Measurements from ENCODE around the gene DPH1. TPM values are rescaled to one million over a fixed set of nuclear protein-coding genes. Genes with fewer than 3 reads are reported as not detected.

DPH1 gene
- total and polyA plus RNA-seq, 7 experiments from 2014 or later = 32.9 to 124 (median 85.9) TPM

- Histone ChIP-seq H3K4me3 (ENCODE audit: low read length) (no peak overlapping the region), H3K36me3 (ENCODE audit: control insufficient read depth in 2 of 3, insufficient read depth in 3 of 3, low read length in 3 of 3) (peaks cover 0 to 67% (median 21%) of the 10 kb centered on the region in 3 experiments), H3K27ac (ENCODE audit: low read depth, low read length) (no peak overlapping the region), H3K4me1 (ENCODE audit: control insufficient read depth in 2 of 2, insufficient read depth in 2 of 2, low read length in 2 of 2) (peaks cover 8 to 16% of the 10 kb centered on the region in 2 donors), H3K27me3 (ENCODE audit: control insufficient read depth in 2 of 2, insufficient read depth in 2 of 2, low read length in 2 of 2) (no peaks in the 10 kb centered on the region), H3K9me3 (ENCODE audit: control insufficient read depth in 2 of 3, low read length in 3 of 3) (no peaks in the 10 kb centered on the region)
- H3K4me1 Mint-ChIP-seq = peaks cover 9 to 29% (median 22%) of the 10 kb centered on the region in 7 donors
- POLR2A ChIA-PET = interaction anchor here (0.5 to 1.6 kb wide), 4 partner anchors 10 to 355 kb away, joined by 3 to 4 read pairs (median 4); partner anchors contain the start of gene HIC1
- H3K27ac Mint-ChIP-seq = peak overlapping the region in 6 of 9 donors; percentile 51 to 99 (median 84)
- DNase-seq (no peak), ATAC-seq (no peak)
- intact Hi-C loops (cut with micrococcal nuclease) = loop anchor here (2.0 to 5.0 kb wide), 10 partner anchors 16 to 584 kb away; partner anchors contain the start of genes CRK (in 1 of the 2), INPP5K (in 1 of the 2), MNT (in 1 of the 2) and PITPNA (in 1 of the 2)
- H3K36me3 Mint-ChIP-seq = peaks cover 0 to 28% (median 0%) of the 10 kb centered on the region in 5 donors
- H3K27me3 Mint-ChIP-seq = no peaks in the 10 kb centered on the region
- H3K4me3 Mint-ChIP-seq = peak overlapping the region in 9 of 10 donors; percentile 27 to 100 (median 90)
- CTCF ChIA-PET = interaction anchor here (0.5 to 1.1 kb wide), 3 partner anchors 21 to 376 kb away, joined by 3 to 6 read pairs (median 3); no protein-coding TSS in a partner anchor
- no peaks in the 10 kb centered on the region for H3K9me3 Mint-ChIP-seq
Observed at GRCh38 chr17:2040219-2040827, 10.4 kb downstream of the DPH1 start.

- intact Hi-C loops (cut with micrococcal nuclease) = loop anchor here (1.0 to 5.0 kb wide), 13 partner anchors 11 to 584 kb away; partner anchors contain the start of genes DPH1 (in 2 of the 2), CRK (in 1 of the 2), INPP5K (in 1 of the 2) and MNT (in 1 of the 2)
- POLR2A ChIA-PET = interaction anchor here (0.5 to 1.6 kb wide), 6 partner anchors 9 to 355 kb away, joined by 3 to 4 read pairs (median 3); partner anchors contain the start of genes HIC1 and SMG6
Observed at GRCh38 chr17:2040942-2041560, 11.1 kb downstream of the DPH1 start.

DNA sequence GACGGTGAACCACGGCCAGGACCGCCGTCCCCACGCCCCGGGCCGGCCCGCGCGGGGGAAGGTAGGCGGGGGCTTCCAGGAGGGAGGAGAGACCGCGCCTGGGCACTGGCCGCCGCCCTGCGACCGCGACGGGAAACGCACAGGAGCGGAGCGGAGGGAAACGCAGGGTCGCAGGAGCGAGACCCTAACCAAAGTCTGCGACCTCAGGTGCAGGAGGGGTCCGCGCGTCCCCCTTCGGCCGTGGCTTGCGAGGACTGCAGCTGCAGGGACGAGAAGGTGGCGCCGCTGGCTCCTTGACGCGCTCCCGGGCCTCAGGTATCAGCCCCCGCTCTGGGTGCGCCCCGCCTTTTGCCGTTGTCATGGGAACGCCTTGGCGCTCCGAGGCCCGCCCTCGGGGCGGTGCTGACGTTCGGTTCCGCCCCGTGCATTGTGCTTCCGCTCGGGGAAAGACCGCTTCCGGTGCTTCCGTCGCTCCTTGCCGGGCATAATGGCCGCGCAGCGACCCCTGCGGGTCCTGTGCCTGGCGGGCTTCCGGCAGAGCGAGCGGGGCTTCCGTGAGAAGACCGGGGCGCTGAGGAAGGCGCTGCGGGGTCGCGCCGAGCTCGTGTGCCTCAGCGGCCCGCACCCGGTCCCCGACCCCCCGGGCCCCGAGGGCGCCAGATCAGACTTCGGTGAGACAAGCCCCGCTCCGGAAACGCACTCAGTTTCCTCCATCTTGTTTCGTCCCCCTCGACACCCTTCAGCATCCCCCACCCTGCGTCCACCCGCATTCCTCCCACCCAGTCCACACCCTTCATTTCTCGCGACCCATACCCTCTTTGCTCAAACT, 11.8 kb downstream of the DPH1 start, which contains the start of gene OVCA2:
Gene OVCA2 (plus strand): TSS at position 462 of the 829 bp plus-strand sequence. CDS start 26 bp downstream, at position 488.
- ChIA-PET CTCF (interaction anchor here (0.6 to 1.7 kb wide), 3 partner anchors 11 to 325 kb away, joined by 3 to 4 read pairs (median 4); no protein-coding TSS in a partner anchor), POLR2A (interaction anchor here (0.8 to 1.6 kb wide), 4 partner anchors 9 to 261 kb away, joined by 3 to 4 read pairs (median 4); partner anchors contain the start of genes HIC1 and SMG6)
- Histone ChIP-seq H3K36me3 (ENCODE audit: control insufficient read depth in 2 of 3, insufficient read depth in 3 of 3, low read length in 3 of 3) (peaks cover 0 to 53% (median 12%) of the 10 kb centered on the region in 3 experiments), H3K27me3 (ENCODE audit: control insufficient read depth in 2 of 2, insufficient read depth in 2 of 2, low read length in 2 of 2) (no peaks in the 10 kb centered on the region), H3K4me1 (ENCODE audit: control insufficient read depth in 2 of 2, insufficient read depth in 2 of 2, low read length in 2 of 2) (peaks cover 8 to 16% of the 10 kb centered on the region in 2 donors), H3K4me3 (ENCODE audit: low read length) (peak within 1 kb of the TSS; percentile 86), H3K9me3 (ENCODE audit: control insufficient read depth in 2 of 3, low read length in 3 of 3) (no peaks in the 10 kb centered on the region), H3K27ac (ENCODE audit: low read depth, low read length) (peak within 1 kb of the TSS; percentile 89)
- H3K27me3 Mint-ChIP-seq = no peaks in the 10 kb centered on the region
- H3K4me1 Mint-ChIP-seq = peaks cover 9 to 29% (median 22%) of the 10 kb centered on the region in 7 donors
- DNase-seq = peak; percentile 94 to 98 (median 96)
- intact Hi-C loops (cut with micrococcal nuclease) = loop anchor here (1.0 to 5.0 kb wide), 19 partner anchors 9 to 585 kb away; partner anchors contain the start of genes DPH1 (in 2 of the 2), RILP (in 2 of the 2), RTN4RL1 (in 2 of the 2) and CRK (in 1 of the 2)
- peaks cover 0 to 24% (median 0%) of the 10 kb centered on the region in 5 donors for H3K36me3 Mint-ChIP-seq
- peak; percentile 97 for ATAC-seq
- peak within 1 kb of the TSS; percentile 89 to 100 (median 92) for H3K4me3 Mint-ChIP-seq
- H3K27ac Mint-ChIP-seq = peak within 1 kb of the TSS; percentile 87 to 99 (median 94)
- no peaks in the 10 kb centered on the region for H3K9me3 Mint-ChIP-seq

More at GRCh38 chr17:2040942-2041560, 11.1 kb downstream of the DPH1 start:
- CTCF ChIA-PET = interaction anchor here (0.5 to 1.7 kb wide), 5 partner anchors 10 to 375 kb away, joined by 3 to 4 read pairs (median 3); no protein-coding TSS in a partner anchor
- Mint-ChIP-seq H3K4me1 (peaks cover 9 to 29% (median 22%) of the 10 kb centered on the region in 7 donors), H3K27ac (peak overlapping the region in 6 of 9 donors; percentile 51 to 99 (median 84)), H3K4me3 (peak overlapping the region; percentile 36 to 100 (median 90)), H3K36me3 (peaks cover 0 to 28% (median 0%) of the 10 kb centered on the region in 5 donors), H3K27me3 (no peaks in the 10 kb centered on the region), H3K9me3 (no peaks in the 10 kb centered on the region)
- H3K4me3 ChIP-seq (ENCODE audit: low read length) = peak overlapping the region; percentile 86
- no peaks in the 10 kb centered on the region for H3K27me3 ChIP-seq (ENCODE audit: control insufficient read depth in 2 of 2, insufficient read depth in 2 of 2, low read length in 2 of 2)
- peaks cover 8 to 16% of the 10 kb centered on the region in 2 donors for H3K4me1 ChIP-seq (ENCODE audit: control insufficient read depth in 2 of 2, insufficient read depth in 2 of 2, low read length in 2 of 2)
- no peaks in the 10 kb centered on the region for H3K9me3 ChIP-seq (ENCODE audit: control insufficient read depth in 2 of 3, low read length in 3 of 3)
- peaks cover 0 to 60% (median 19%) of the 10 kb centered on the region in 3 experiments for H3K36me3 ChIP-seq (ENCODE audit: control insufficient read depth in 2 of 3, insufficient read depth in 3 of 3, low read length in 3 of 3)
- ATAC-seq = no peak
- peak overlapping the region; percentile 89 for H3K27ac ChIP-seq (ENCODE audit: low read depth, low read length)
- no peak for DNase-seq

DNA sequence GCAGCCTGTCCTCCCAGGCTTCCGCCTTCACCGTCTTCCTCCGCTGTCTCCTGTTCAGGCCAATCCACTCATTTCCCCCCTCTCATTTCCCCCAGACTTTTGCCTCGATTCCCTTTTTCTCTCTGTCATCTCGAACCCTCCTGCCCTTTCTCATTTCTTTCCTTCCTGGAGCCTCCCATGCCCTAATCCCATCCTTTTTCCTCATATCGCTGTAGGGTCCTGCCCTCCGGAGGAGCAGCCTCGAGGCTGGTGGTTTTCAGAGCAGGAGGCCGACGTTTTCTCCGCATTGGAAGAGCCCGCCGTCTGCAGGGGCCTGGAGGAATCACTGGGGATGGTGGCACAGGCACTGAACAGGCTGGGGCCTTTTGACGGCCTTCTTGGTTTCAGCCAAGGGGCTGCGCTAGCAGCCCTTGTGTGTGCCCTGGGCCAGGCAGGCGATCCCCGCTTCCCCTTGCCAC, 12.5 kb downstream of the DPH1 start:
- intact Hi-C loops (cut with micrococcal nuclease) = loop anchor here (1.0 to 5.0 kb wide), 14 partner anchors 8 to 525 kb away; partner anchors contain the start of genes INPP5K (in 1 of the 2), PITPNA (in 1 of the 2), RILP (in 1 of the 2) and RTN4RL1 (in 1 of the 2)
- no peak for ATAC-seq
- no peaks in the 10 kb centered on the region for H3K27me3 Mint-ChIP-seq

DNA sequence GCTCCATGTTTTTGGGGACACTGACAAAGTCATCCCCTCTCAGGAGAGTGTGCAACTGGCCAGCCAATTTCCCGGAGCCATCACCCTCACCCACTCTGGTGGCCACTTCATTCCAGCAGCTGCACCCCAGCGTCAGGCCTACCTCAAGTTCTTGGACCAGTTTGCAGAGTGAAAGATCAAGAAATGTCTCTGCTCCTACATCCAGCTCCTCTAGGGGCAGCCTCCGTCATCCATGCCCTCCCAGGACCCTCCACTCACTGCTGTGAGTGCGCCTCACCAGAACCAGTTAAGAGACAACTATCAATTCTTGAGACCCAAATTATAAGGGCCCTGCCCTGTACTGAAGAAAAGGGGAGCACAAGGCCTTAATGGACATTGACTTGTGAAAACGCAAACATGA, 13.0 kb downstream of the DPH1 start:
- peak overlapping the region; percentile 89 to 100 (median 92) for H3K4me3 Mint-ChIP-seq
- intact Hi-C loops (cut with micrococcal nuclease) = loop anchor here (1.0 to 5.0 kb wide), 14 partner anchors 7 to 526 kb away; partner anchors contain the start of genes INPP5K (in 1 of the 2), PITPNA (in 1 of the 2), RILP (in 1 of the 2) and RTN4RL1 (in 1 of the 2)
- peaks cover 0 to 41% (median 6%) of the 10 kb centered on the region in 3 experiments for H3K36me3 ChIP-seq (ENCODE audit: control insufficient read depth in 2 of 3, insufficient read depth in 3 of 3, low read length in 3 of 3)
- H3K27me3 ChIP-seq (ENCODE audit: control insufficient read depth in 2 of 2, insufficient read depth in 2 of 2, low read length in 2 of 2) = no peaks in the 10 kb centered on the region
- CTCF ChIA-PET = interaction anchor here (1.7 kb wide), 1 partner anchor 326 kb away, joined by 4 read pairs; no protein-coding TSS in a partner anchor
- peaks cover 0 to 18% (median 0%) of the 10 kb centered on the region in 5 donors for H3K36me3 Mint-ChIP-seq
- H3K4me3 ChIP-seq (ENCODE audit: low read length) = peak overlapping the region; percentile 4
- ATAC-seq (no peak), DNase-seq (no peak)
- peaks cover 0 to under 1% (median 0%) of the 10 kb centered on the region in 5 donors for H3K27me3 Mint-ChIP-seq
- peak overlapping the region; percentile 82 to 99 (median 94) for H3K27ac Mint-ChIP-seq
- POLR2A ChIA-PET = interaction anchor here (1.5 kb wide), 1 partner anchor 224 kb away, joined by 4 read pairs; no protein-coding TSS in a partner anchor
- H3K9me3 ChIP-seq (ENCODE audit: control insufficient read depth in 2 of 3, low read length in 3 of 3) = no peaks in the 10 kb centered on the region
- peaks cover 8 to 16% of the 10 kb centered on the region in 2 donors for H3K4me1 ChIP-seq (ENCODE audit: control insufficient read depth in 2 of 2, insufficient read depth in 2 of 2, low read length in 2 of 2)
- H3K9me3 Mint-ChIP-seq = no peaks in the 10 kb centered on the region
- peak overlapping the region; percentile 89 for H3K27ac ChIP-seq (ENCODE audit: low read depth, low read length)
- H3K4me1 Mint-ChIP-seq = peaks cover 9 to 30% (median 22%) of the 10 kb centered on the region in 7 donors

More for the DNA sequence above, 12.5 kb downstream of the DPH1 start:
- Mint-ChIP-seq H3K4me1 (peaks cover 9 to 29% (median 22%) of the 10 kb centered on the region in 7 donors), H3K4me3 (peak overlapping the region; percentile 89 to 100 (median 92)), H3K9me3 (no peaks in the 10 kb centered on the region), H3K36me3 (peaks cover 0 to 20% (median 0%) of the 10 kb centered on the region in 5 donors), H3K27ac (peak overlapping the region; percentile 87 to 99 (median 94))
- peaks cover 8 to 16% of the 10 kb centered on the region in 2 donors for H3K4me1 ChIP-seq (ENCODE audit: control insufficient read depth in 2 of 2, insufficient read depth in 2 of 2, low read length in 2 of 2)
- no peak for DNase-seq
- H3K27me3 ChIP-seq (ENCODE audit: control insufficient read depth in 2 of 2, insufficient read depth in 2 of 2, low read length in 2 of 2) = no peaks in the 10 kb centered on the region
- CTCF ChIA-PET = interaction anchor here (1.7 kb wide), 1 partner anchor 325 kb away, joined by 4 read pairs; no protein-coding TSS in a partner anchor
- peak overlapping the region; percentile 86 for H3K4me3 ChIP-seq (ENCODE audit: low read length)
- peak overlapping the region; percentile 89 for H3K27ac ChIP-seq (ENCODE audit: low read depth, low read length)
- peaks cover 0 to 46% (median 10%) of the 10 kb centered on the region in 3 experiments for H3K36me3 ChIP-seq (ENCODE audit: control insufficient read depth in 2 of 3, insufficient read depth in 3 of 3, low read length in 3 of 3)
- H3K9me3 ChIP-seq (ENCODE audit: control insufficient read depth in 2 of 3, low read length in 3 of 3) = no peaks in the 10 kb centered on the region
- POLR2A ChIA-PET = no interaction called here

All from naive thymus-derived CD4-positive, alpha-beta T cell (primary cell).